HG02588 (cell line): ENCODE measurements around the gene SERPINB13.

Experiments
- ATAC-seq: cut with Tn5 transposase; IDR thresholded peaks from one replicate; pipeline ENCODE4 v1.9.1; 2021; ENCODE audit warnings: mild to moderate bottlenecking, moderate library complexity; ENCODE audit not compliant: unreplicated experiment

Gene SERPINB13

GRCh38 chr18:63646936-63647335 lies 59.8 kb downstream of the SERPINB13 start:
- no peak for ATAC-seq

GRCh38 chr18:63648241-63648640 lies 61.1 kb downstream of the SERPINB13 start:
- ATAC-seq: no peak
